ENCODE data around the gene DKK2.

Gene DKK2

GRCh38 chr4:107035819-107036583 is at the start of gene DKK2:
Gene DKK2, minus strand, starts transcription at chr4:107036313. Its CDS starts 722 bp downstream, at chr4:107035591.
- Histone ChIP-seq H3K36me3 (ENCODE audit: control insufficient read depth in 1 of 2, insufficient read depth in 2 of 2, low read length in 2 of 2) (no peaks in the 10 kb centered on the region), H3K4me1 (ENCODE audit: control insufficient read depth in 1 of 2, insufficient read depth in 2 of 2, low read length in 2 of 2) (peaks cover 3 to 35% of the 10 kb centered on the region in 2 donors), H3K9me3 (ENCODE audit: control insufficient read depth in 1 of 2, low read length in 2 of 2) (no peaks in the 10 kb centered on the region), H3K27me3 (ENCODE audit: low read depth, low read length) (peaks cover 34% of the 10 kb centered on the region), H3K27ac (ENCODE audit: low read length) (no peak within 1 kb of the TSS), H3K4me3 (ENCODE audit: low read depth in 1 of 2, low read length in 2 of 2) (peak within 1 kb of the TSS; percentile 70 to 75)

GRCh38 chr4:107077192-107077591 is 41.1 kb upstream of the DKK2 start:
- H3K4me1 ChIP-seq (ENCODE audit: control insufficient read depth in 1 of 2, insufficient read depth in 2 of 2, low read length in 2 of 2) = no peaks in the 10 kb centered on the region
- no peaks in the 10 kb centered on the region for H3K36me3 ChIP-seq (ENCODE audit: control insufficient read depth in 1 of 2, insufficient read depth in 2 of 2, low read length in 2 of 2)
- no peak overlapping the region for H3K27ac ChIP-seq (ENCODE audit: low read length)

GRCh38 chr4:107072836-107073736 is 37.0 kb upstream of the DKK2 start:
- H3K27me3 ChIP-seq (ENCODE audit: low read depth, low read length) = no peaks in the 10 kb centered on the region
- H3K4me3 ChIP-seq (ENCODE audit: low read depth in 1 of 2, low read length in 2 of 2) = no peak overlapping the region
- H3K9me3 ChIP-seq (ENCODE audit: control insufficient read depth in 1 of 2, low read length in 2 of 2) = no peaks in the 10 kb centered on the region
- no peaks in the 10 kb centered on the region for H3K4me1 ChIP-seq (ENCODE audit: control insufficient read depth in 1 of 2, insufficient read depth in 2 of 2, low read length in 2 of 2)
- H3K27ac ChIP-seq (ENCODE audit: low read length) = no peak overlapping the region
- H3K36me3 ChIP-seq (ENCODE audit: control insufficient read depth in 1 of 2, insufficient read depth in 2 of 2, low read length in 2 of 2) = no peaks in the 10 kb centered on the region

More at GRCh38 chr4:107077192-107077591, 41.1 kb upstream of the DKK2 start:
- Histone ChIP-seq H3K9me3 (ENCODE audit: control insufficient read depth in 1 of 2, low read length in 2 of 2) (peaks cover 0 to 3% of the 10 kb centered on the region in 2 donors), H3K27me3 (ENCODE audit: low read depth, low read length) (no peaks in the 10 kb centered on the region), H3K4me3 (ENCODE audit: low read depth in 1 of 2, low read length in 2 of 2) (no peak overlapping the region)

GRCh38 chr4:107071108-107071507 is 35.0 kb upstream of the DKK2 start:
- H3K4me1 ChIP-seq (ENCODE audit: control insufficient read depth in 1 of 2, insufficient read depth in 2 of 2, low read length in 2 of 2) = no peaks in the 10 kb centered on the region
- no peak overlapping the region for H3K27ac ChIP-seq (ENCODE audit: low read length)
- H3K9me3 ChIP-seq (ENCODE audit: control insufficient read depth in 1 of 2, low read length in 2 of 2) = no peaks in the 10 kb centered on the region
- H3K36me3 ChIP-seq (ENCODE audit: control insufficient read depth in 1 of 2, insufficient read depth in 2 of 2, low read length in 2 of 2) = no peaks in the 10 kb centered on the region
- no peaks in the 10 kb centered on the region for H3K27me3 ChIP-seq (ENCODE audit: low read depth, low read length)
- no peak overlapping the region for H3K4me3 ChIP-seq (ENCODE audit: low read depth in 1 of 2, low read length in 2 of 2)

GRCh38 chr4:107069049-107069448 is 32.9 kb upstream of the DKK2 start:
- H3K27me3 ChIP-seq (ENCODE audit: low read depth, low read length) = no peaks in the 10 kb centered on the region

GRCh38 chr4:107068116-107068515 is 32.0 kb upstream of the DKK2 start:
- no peaks in the 10 kb centered on the region for H3K36me3 ChIP-seq (ENCODE audit: control insufficient read depth in 1 of 2, insufficient read depth in 2 of 2, low read length in 2 of 2)
- H3K4me3 ChIP-seq (ENCODE audit: low read depth in 1 of 2, low read length in 2 of 2) = no peak overlapping the region
- H3K9me3 ChIP-seq (ENCODE audit: control insufficient read depth in 1 of 2, low read length in 2 of 2) = no peaks in the 10 kb centered on the region
- no peaks in the 10 kb centered on the region for H3K27me3 ChIP-seq (ENCODE audit: low read depth, low read length)
- no peak overlapping the region for H3K27ac ChIP-seq (ENCODE audit: low read length)
- no peaks in the 10 kb centered on the region for H3K4me1 ChIP-seq (ENCODE audit: control insufficient read depth in 1 of 2, insufficient read depth in 2 of 2, low read length in 2 of 2)

More at GRCh38 chr4:107069049-107069448, 32.9 kb upstream of the DKK2 start:
- Histone ChIP-seq H3K27ac (ENCODE audit: low read length) (no peak overlapping the region), H3K9me3 (ENCODE audit: control insufficient read depth in 1 of 2, low read length in 2 of 2) (no peaks in the 10 kb centered on the region), H3K4me3 (ENCODE audit: low read depth in 1 of 2, low read length in 2 of 2) (no peak overlapping the region), H3K36me3 (ENCODE audit: control insufficient read depth in 1 of 2, insufficient read depth in 2 of 2, low read length in 2 of 2) (no peaks in the 10 kb centered on the region), H3K4me1 (ENCODE audit: control insufficient read depth in 1 of 2, insufficient read depth in 2 of 2, low read length in 2 of 2) (no peaks in the 10 kb centered on the region)

GRCh38 chr4:107066621-107067020 is 30.5 kb upstream of the DKK2 start:
- H3K27ac ChIP-seq (ENCODE audit: low read length) = no peak overlapping the region
- H3K36me3 ChIP-seq (ENCODE audit: control insufficient read depth in 1 of 2, insufficient read depth in 2 of 2, low read length in 2 of 2) = no peaks in the 10 kb centered on the region
- H3K4me1 ChIP-seq (ENCODE audit: control insufficient read depth in 1 of 2, insufficient read depth in 2 of 2, low read length in 2 of 2) = no peaks in the 10 kb centered on the region
- no peak overlapping the region for H3K4me3 ChIP-seq (ENCODE audit: low read depth in 1 of 2, low read length in 2 of 2)
- no peaks in the 10 kb centered on the region for H3K27me3 ChIP-seq (ENCODE audit: low read depth, low read length)
- H3K9me3 ChIP-seq (ENCODE audit: control insufficient read depth in 1 of 2, low read length in 2 of 2) = no peaks in the 10 kb centered on the region

GRCh38 chr4:107065201-107065600 is 29.1 kb upstream of the DKK2 start:
- no peak overlapping the region for H3K27ac ChIP-seq (ENCODE audit: low read length)
- H3K9me3 ChIP-seq (ENCODE audit: control insufficient read depth in 1 of 2, low read length in 2 of 2) = no peaks in the 10 kb centered on the region
- H3K4me1 ChIP-seq (ENCODE audit: control insufficient read depth in 1 of 2, insufficient read depth in 2 of 2, low read length in 2 of 2) = no peaks in the 10 kb centered on the region
- H3K36me3 ChIP-seq (ENCODE audit: control insufficient read depth in 1 of 2, insufficient read depth in 2 of 2, low read length in 2 of 2) = no peaks in the 10 kb centered on the region
- no peaks in the 10 kb centered on the region for H3K27me3 ChIP-seq (ENCODE audit: low read depth, low read length)
- no peak overlapping the region for H3K4me3 ChIP-seq (ENCODE audit: low read depth in 1 of 2, low read length in 2 of 2)

- Histone ChIP-seq H3K4me1 (ENCODE audit: control insufficient read depth in 1 of 2, insufficient read depth in 2 of 2, low read length in 2 of 2) (no peaks in the 10 kb centered on the region), H3K27ac (ENCODE audit: low read length) (no peak overlapping the region), H3K4me3 (ENCODE audit: low read depth in 1 of 2, low read length in 2 of 2) (no peak overlapping the region), H3K9me3 (ENCODE audit: control insufficient read depth in 1 of 2, low read length in 2 of 2) (no peaks in the 10 kb centered on the region), H3K36me3 (ENCODE audit: control insufficient read depth in 1 of 2, insufficient read depth in 2 of 2, low read length in 2 of 2) (no peaks in the 10 kb centered on the region), H3K27me3 (ENCODE audit: low read depth, low read length) (no peaks in the 10 kb centered on the region)
Observed at GRCh38 chr4:107060388-107060787, 24.3 kb upstream of the DKK2 start.

- no peaks in the 10 kb centered on the region for H3K27me3 ChIP-seq (ENCODE audit: low read depth, low read length)
- no peaks in the 10 kb centered on the region for H3K9me3 ChIP-seq (ENCODE audit: control insufficient read depth in 1 of 2, low read length in 2 of 2)
- no peak overlapping the region for H3K27ac ChIP-seq (ENCODE audit: low read length)
- no peaks in the 10 kb centered on the region for H3K4me1 ChIP-seq (ENCODE audit: control insufficient read depth in 1 of 2, insufficient read depth in 2 of 2, low read length in 2 of 2)
- H3K4me3 ChIP-seq (ENCODE audit: low read depth in 1 of 2, low read length in 2 of 2) = no peak overlapping the region
- no peaks in the 10 kb centered on the region for H3K36me3 ChIP-seq (ENCODE audit: control insufficient read depth in 1 of 2, insufficient read depth in 2 of 2, low read length in 2 of 2)
Observed at GRCh38 chr4:107058828-107059227, 22.7 kb upstream of the DKK2 start.

GRCh38 chr4:107050525-107051135 is 14.5 kb upstream of the DKK2 start:
- Histone ChIP-seq H3K27ac (ENCODE audit: low read length) (no peak overlapping the region), H3K4me1 (ENCODE audit: control insufficient read depth in 1 of 2, insufficient read depth in 2 of 2, low read length in 2 of 2) (no peaks in the 10 kb centered on the region), H3K9me3 (ENCODE audit: control insufficient read depth in 1 of 2, low read length in 2 of 2) (peaks cover 5 to 7% of the 10 kb centered on the region in 2 donors), H3K27me3 (ENCODE audit: low read depth, low read length) (no peaks in the 10 kb centered on the region), H3K36me3 (ENCODE audit: control insufficient read depth in 1 of 2, insufficient read depth in 2 of 2, low read length in 2 of 2) (no peaks in the 10 kb centered on the region), H3K4me3 (ENCODE audit: low read depth in 1 of 2, low read length in 2 of 2) (no peak overlapping the region)
